Liver (tissue), 9 donors: ENCODE measurements around the gene CTNNA2. TPM values are rescaled to one million over a fixed set of nuclear protein-coding genes. Genes with fewer than 3 reads are reported as not detected.

Experiments used
- DNase-seq: peaks from one replicate; pipeline ENCODE4 v3.0.0-alpha.2; 2017; ENCODE audit warnings: low spot score
- H3K27ac ChIP-seq, 2 donors: one replicate each; pipeline ENCODE4 v1.7.0; 2013; ENCODE audit warnings: inconsistent platforms in 2 of 2, low read length in 2 of 2, control low read depth in 1 of 2, low read depth in 1 of 2, mild to moderate bottlenecking in 1 of 2
- H3K27me3 ChIP-seq, 4 donors: one replicate each; pipeline versions ENCODE4 v1.6.1 to v1.7.0; 2013; ENCODE audit warnings: low read length in 3 of 4, inconsistent platforms in 1 of 4, mild to moderate bottlenecking in 1 of 4, moderate library complexity in 1 of 4; ENCODE audit not compliant: control insufficient read depth in 4 of 4, insufficient read depth in 4 of 4
- H3K36me3 ChIP-seq, 4 donors: one replicate each; pipeline versions ENCODE4 v1.6.1 to v1.7.0; 2013; ENCODE audit warnings: low read length in 3 of 4, mild to moderate bottlenecking in 3 of 4, low read depth in 1 of 4, moderate library complexity in 1 of 4; ENCODE audit not compliant: control insufficient read depth in 4 of 4, insufficient read depth in 3 of 4
- H3K4me1 ChIP-seq, 4 donors: one replicate each; pipeline versions ENCODE4 v1.6.1 to v1.7.0; 2013; ENCODE audit warnings: low read length in 3 of 4, mild to moderate bottlenecking in 3 of 4, moderate library complexity in 1 of 4; ENCODE audit not compliant: control insufficient read depth in 4 of 4, insufficient read depth in 4 of 4
- H3K4me3 ChIP-seq, 3 donors: one replicate each; pipeline versions ENCODE4 v1.6.1 to v1.7.0; 2013; ENCODE audit warnings: low read length in 3 of 3, control low read depth in 1 of 3, low read depth in 1 of 3, mild to moderate bottlenecking in 1 of 3
- H3K9ac ChIP-seq, 2 donors: one replicate each; pipeline ENCODE4 v1.7.0; 2013; ENCODE audit warnings: low read length in 2 of 2, mild to moderate bottlenecking in 2 of 2, moderate library complexity in 2 of 2, control low read depth in 1 of 2, low read depth in 1 of 2
- H3K9me3 ChIP-seq, 4 donors: one replicate each; pipeline versions ENCODE4 v1.6.1 to v1.7.0; 2013; ENCODE audit warnings: low read length in 3 of 4; ENCODE audit not compliant: control insufficient read depth in 4 of 4
- ATF3 ChIP-seq: IDR thresholded peaks from 2 replicates; pipeline ENCODE4 v1.6.1; 2016; ENCODE audit warnings: antibody characterized with exemption
- CTCF ChIP-seq: fragments of 150-350 bp; IDR thresholded peaks from 2 replicates; pipeline ENCODE4 v1.5.1; 2017; ENCODE audit warnings: improper control_type of control experiment, low read depth, low read length; ENCODE audit not compliant: missing input control
- EGR1 ChIP-seq, 2 donors: IDR thresholded peaks; 2 replicates each; pipeline ENCODE4 v1.6.1; 2016 to 2018; ENCODE audit warnings: antibody characterized with exemption in 2 of 2, low read depth in 2 of 2
- FOXA1 ChIP-seq: IDR thresholded peaks from 2 replicates; pipeline ENCODE4 v1.6.1; 2016; ENCODE audit warnings: antibody characterized with exemption
- FOXA2 ChIP-seq: IDR thresholded peaks from 2 replicates; pipeline ENCODE4 v1.6.1; 2016; ENCODE audit warnings: antibody characterized with exemption
- GABPA ChIP-seq, 2 donors: IDR thresholded peaks in 1 of 2; conservative IDR thresholded peaks in 1 of 2; 2 replicates each; pipeline ENCODE4 v1.6.1; 2016; ENCODE audit warnings: antibody characterized with exemption in 2 of 2, mild to moderate bottlenecking in 1 of 2, moderate library complexity in 1 of 2
- HNF4A ChIP-seq, 2 donors: conservative IDR thresholded peaks; 2 replicates each; pipeline ENCODE4 v1.6.1; 2016; ENCODE audit warnings: antibody characterized with exemption in 2 of 2, mild to moderate bottlenecking in 2 of 2
- HNF4G ChIP-seq: IDR thresholded peaks from 2 replicates; pipeline ENCODE4 v1.6.1; 2016; ENCODE audit warnings: antibody characterized with exemption
- JUND ChIP-seq, 2 donors: IDR thresholded peaks; 2 replicates each; pipeline ENCODE4 v1.6.1; 2016; ENCODE audit warnings: antibody characterized with exemption in 2 of 2
- MAX ChIP-seq: IDR thresholded peaks from 2 replicates; pipeline ENCODE4 v1.6.1; 2016; ENCODE audit warnings: antibody characterized with exemption
- NR2F2 ChIP-seq: IDR thresholded peaks from 2 replicates; pipeline ENCODE4 v1.6.1; 2016; ENCODE audit warnings: antibody characterized with exemption
- RAD21 ChIP-seq, 2 donors: IDR thresholded peaks; 2 replicates each; pipeline ENCODE4 v1.6.1; 2016; ENCODE audit warnings: antibody characterized with exemption in 2 of 2, mild to moderate bottlenecking in 2 of 2
- REST ChIP-seq: IDR thresholded peaks from 2 replicates; pipeline ENCODE4 v1.6.1; 2016; ENCODE audit warnings: antibody characterized with exemption, mild to moderate bottlenecking
- RXRA ChIP-seq, 2 donors: IDR thresholded peaks; 2 replicates each; pipeline ENCODE4 v1.6.1; 2017 to 2018; ENCODE audit warnings: antibody characterized with exemption in 2 of 2, mild to moderate bottlenecking in 1 of 2
- SP1 ChIP-seq: IDR thresholded peaks from 2 replicates; pipeline ENCODE4 v1.6.1; 2018; ENCODE audit warnings: antibody characterized with exemption, mild to moderate bottlenecking
- TAF1 ChIP-seq: conservative IDR thresholded peaks from 2 replicates; pipeline ENCODE4 v1.6.1; 2016; ENCODE audit warnings: antibody characterized with exemption, mild to moderate bottlenecking
- YY1 ChIP-seq: IDR thresholded peaks from 2 replicates; pipeline ENCODE4 v1.6.1; 2016; ENCODE audit warnings: antibody characterized with exemption, mild to moderate bottlenecking
- ZBTB33 ChIP-seq: IDR thresholded peaks from 2 replicates; pipeline ENCODE4 v1.6.1; 2016; ENCODE audit warnings: antibody characterized with exemption
- WGBS: extraction: QIAGEN DNeasy Blood & Tissue Kit; methylation state at CpG from one replicate; pipeline ENCODE4 v1.1.7; 2013; 5-methylcytosine and 5-hydroxymethylcytosine counted together
- polyA plus RNA-seq, 2 donors: library from polyadenylated mRNA; stranded (reverse) in 1 of 2; unstranded in 1 of 2; fragments of 200-250 nt in 1 of 2; fragments of >200 nt in 1 of 2; fragmentation: Nextera tagmentation in 1 of 2; extraction: Ambion mirVana in 1 of 2; gene quantifications; one replicate each; pipeline versions ENCODE4 v1.2.1 to v1.2.3, GENCODE V29; 2013 to 2015
- total RNA-seq, 2 donors: library from RNA; depleted of rRNA; stranded (reverse); fragments of >200 nt; gene quantifications; one replicate each; pipeline ENCODE4 v1.2.3, GENCODE V29; 2014
- donor health status: healthy.
- donor health status: healthy.
- donor health status: healthy.
- donor health status: healthy.
- donor health status: healthy.

The CTNNA2 gene
- total and polyA plus RNA-seq, 4 donors: 0.05 TPM; not detected in 3

GRCh38 chr2:79835911-79836310 lies 323.1 kb downstream of the CTNNA2 start:
- Histone ChIP-seq H3K36me3 (no peaks in the 10 kb centered on the region), H3K27me3 (no peaks in the 10 kb centered on the region), H3K9ac (no peak overlapping the region), H3K4me3 (no peak overlapping the region), H3K9me3 (no peaks in the 10 kb centered on the region), H3K27ac (no peak overlapping the region), H3K4me1 (no peaks in the 10 kb centered on the region)
- TF ChIP-seq JUND (IDR thresholded peaks at IDR 0.05) (no peak), NR2F2 (no peak), ATF3 (no peak), HNF4G (no peak), FOXA2 (no peak), TAF1 (no peak), RAD21 (IDR thresholded peaks at IDR 0.05) (no peak), ZBTB33 (no peak), GABPA (IDR thresholded peaks at IDR 0.05 in 1 of 2, conservative IDR thresholded peaks at IDR 0.05 in 1 of 2) (no peak), RXRA (IDR thresholded peaks at IDR 0.05) (no peak), FOXA1 (no peak), EGR1 (IDR thresholded peaks at IDR 0.05; ENCODE audit: low read depth in 2 of 2) (no peak), MAX (no peak), HNF4A (conservative IDR thresholded peaks at IDR 0.05) (no peak), CTCF (no peak), YY1 (no peak), REST (no peak), SP1 (no peak)
- 59% methylated on average over 1 of the region's 1 CpG for WGBS
- DNase-seq: no peak
